HG02852 (cell line): ENCODE measurements around the gene CXorf58.

ENCODE experiments used
- ATAC-seq: cut with Tn5 transposase; IDR thresholded peaks from one replicate; pipeline ENCODE4 v1.9.1; 2021; ENCODE audit warnings: mild to moderate bottlenecking, moderate library complexity; ENCODE audit not compliant: unreplicated experiment

Gene CXorf58

DNA sequence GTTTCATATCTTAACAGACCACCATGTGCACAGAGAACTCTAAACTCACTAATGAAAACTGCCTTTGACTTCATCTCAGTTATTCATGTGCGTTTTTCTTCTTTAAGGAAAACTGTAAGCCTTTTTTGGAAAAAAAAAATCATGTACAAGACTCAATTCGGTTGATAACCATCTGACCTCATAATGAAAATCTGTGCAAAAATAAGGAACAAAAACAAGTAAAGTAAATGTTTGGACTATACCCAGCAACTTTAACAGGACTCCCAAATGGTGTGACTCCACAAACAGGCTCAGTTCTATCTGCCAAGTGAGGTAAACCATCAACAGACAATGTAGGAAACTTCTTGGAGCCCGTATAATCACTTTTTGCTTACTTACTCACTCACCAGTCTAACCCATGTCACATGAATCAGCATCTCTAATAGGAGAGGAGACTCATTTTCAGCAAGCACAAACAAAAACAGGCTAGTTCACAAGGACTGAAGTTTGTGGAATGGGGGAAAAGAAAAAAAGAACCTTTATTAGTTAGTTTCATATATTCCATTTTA is 9.3 kb upstream of the CXorf58 start:
- no peak for ATAC-seq

DNA sequence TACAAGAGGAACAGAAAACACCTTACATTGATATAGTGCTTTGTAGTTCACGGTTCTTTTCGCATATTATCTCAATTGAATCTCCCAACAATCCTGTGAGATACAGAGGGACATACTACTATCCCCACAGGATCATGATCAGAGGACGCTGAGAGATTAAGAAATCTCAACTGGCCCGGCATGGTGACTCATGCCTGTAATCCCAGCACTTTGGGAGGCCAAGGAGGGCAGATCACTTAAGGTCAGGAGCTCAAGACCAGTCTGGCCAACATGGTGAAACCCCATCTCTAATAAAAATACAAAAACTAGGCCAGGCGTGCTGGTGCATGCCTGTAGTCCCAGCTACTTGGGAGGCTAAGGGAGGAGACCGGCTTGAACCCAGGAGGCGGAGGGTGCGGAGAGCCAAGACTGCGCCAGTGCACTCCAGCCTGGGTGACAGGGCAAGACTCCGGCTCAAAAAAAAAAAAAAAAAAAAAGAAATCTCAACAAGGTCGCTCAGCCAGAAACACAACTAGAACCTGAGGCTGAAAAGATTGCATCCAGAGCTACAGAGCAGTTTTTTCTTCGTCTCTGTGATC is 7.5 kb upstream of the CXorf58 start:
- no peak for ATAC-seq

DNA sequence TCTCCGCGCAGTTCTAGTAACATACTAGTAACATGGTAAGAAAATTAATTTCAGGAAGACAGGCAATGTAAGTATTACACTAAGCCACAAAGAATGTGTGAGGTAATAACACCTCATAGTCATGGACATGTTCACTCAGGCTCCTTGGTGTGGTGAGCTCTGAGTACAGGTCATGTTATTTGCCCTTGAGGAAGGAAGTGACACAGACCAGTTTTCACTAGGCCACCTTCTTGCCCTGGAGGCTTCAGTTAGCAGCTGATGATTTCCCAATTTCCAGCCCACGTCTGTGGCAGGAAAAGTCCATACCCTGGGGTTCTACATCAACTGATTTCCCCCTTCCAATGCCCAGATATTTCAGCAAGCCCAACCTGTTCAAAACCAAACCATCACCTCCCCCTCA is 6.7 kb upstream of the CXorf58 start:
- ATAC-seq = no peak

DNA sequence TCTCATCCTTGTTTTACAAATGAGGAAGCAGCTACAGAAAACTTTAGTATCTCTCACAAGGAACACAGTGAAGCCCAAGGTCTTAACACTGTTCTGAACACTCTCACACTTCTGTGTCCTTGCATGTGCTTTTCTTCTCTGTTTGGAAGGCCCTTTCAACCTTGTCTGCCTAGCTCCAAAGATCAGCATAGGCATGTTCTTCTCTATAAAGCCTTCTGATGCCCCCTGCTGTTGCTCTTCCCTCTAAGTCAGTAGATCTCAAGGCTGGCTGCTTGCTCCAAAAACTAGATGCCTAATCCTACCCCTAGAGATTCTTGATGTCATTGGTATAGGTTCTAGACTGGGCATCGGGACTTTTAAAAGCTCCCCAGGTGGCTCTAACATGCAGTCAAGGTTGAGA is 6.0 kb upstream of the CXorf58 start:
- ATAC-seq = peak; percentile 59

DNA sequence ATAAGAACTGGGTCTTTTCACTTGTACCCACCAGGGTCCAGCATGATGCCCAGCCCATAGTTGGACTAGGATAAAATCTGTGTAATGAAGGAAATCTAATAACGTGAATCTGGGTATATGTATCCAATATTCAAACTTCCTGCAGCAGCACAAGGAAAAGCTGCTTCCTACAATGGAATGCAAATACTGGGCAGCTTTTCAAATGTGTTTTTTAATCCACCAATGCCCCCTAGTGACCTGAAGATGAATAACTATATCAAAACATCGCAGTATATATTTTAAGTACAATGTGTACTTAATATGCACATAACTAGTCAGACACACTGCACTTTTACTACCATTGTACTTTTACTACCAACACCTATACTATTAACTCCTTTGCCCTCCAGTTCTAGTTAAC is 5.4 kb upstream of the CXorf58 start:
- ATAC-seq = no peak

DNA sequence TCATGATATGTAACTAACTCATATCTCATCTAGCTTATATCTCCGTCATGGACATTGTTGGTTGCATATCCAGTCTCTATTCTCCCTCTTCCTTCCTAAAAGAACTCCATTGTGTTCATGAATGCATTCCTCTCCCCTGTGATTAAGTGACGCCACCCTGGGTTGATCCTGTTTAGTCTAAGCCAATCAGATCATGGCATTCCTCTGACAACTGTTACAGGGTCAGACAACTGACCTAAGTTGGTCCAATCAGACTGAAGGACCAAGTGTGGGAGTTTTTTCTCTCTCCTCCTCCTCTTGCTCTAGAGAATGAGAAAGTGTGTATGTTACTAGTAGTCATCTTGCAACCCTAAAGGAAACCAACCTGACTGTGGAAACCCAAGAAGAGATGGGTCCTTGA is 3.7 kb upstream of the CXorf58 start:
- ATAC-seq = no peak

GRCh38 chrX:23907111-23907497 is 702 bp upstream of the CXorf58 start:
- no peak for ATAC-seq

- ATAC-seq = no peak
Observed at GRCh38 chrX:23908219-23909004, 606 bp downstream of the CXorf58 start.

GRCh38 chrX:23911126-23911835 is 3.5 kb downstream of the CXorf58 start:
- no peak for ATAC-seq

DNA sequence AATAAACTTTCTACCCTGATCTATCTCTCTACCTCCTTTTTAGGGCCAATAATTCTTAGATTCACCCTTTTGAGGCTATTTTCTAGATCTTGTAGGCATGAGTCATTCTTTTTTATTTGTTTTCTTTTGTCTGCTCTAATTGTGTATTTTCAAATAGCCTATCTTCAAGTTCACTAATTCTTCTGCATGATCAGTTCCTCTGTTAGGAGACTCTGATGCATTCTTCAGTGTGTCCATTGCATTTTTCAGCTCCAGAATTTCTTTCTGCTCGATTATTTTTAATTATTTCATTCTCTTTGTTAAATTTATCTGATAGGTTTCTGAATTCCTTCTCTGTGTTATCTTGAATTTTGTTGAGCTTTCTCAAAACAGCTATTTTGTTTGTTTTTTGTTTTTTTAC is 11.3 kb downstream of the CXorf58 start:
- ATAC-seq = no peak

DNA sequence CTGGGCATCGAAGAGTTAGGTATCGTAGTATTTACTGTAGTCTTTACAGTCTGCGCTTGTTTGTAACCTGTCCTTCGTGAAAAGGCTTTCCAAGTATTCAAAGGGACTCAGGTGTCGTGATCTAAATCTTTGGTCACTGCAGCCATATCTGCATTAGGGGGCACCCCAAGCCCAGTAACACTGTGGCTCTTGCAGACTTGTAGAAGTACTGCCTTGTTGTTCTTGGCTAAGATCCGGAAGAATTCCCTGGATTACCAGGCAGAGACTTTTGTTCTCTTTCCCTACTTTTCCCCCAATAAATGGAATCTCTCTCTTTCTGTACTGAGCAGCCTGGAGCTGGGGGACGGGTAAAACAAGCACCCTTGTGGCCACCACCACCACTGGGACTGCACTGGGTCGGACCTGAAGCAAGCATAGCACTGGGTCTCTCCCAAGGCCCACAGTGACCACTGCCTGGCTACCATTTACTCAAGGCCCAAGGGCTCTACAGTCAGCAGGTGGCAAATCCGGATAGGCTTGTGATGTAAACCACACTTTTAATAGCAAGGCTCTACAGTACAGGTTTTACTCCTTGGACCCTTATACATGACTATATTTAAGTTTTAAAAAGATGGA is 12.0 kb downstream of the CXorf58 start:
- no peak for ATAC-seq

- no peak for ATAC-seq
Observed at GRCh38 chrX:23926015-23926414, 18.2 kb downstream of the CXorf58 start.

DNA sequence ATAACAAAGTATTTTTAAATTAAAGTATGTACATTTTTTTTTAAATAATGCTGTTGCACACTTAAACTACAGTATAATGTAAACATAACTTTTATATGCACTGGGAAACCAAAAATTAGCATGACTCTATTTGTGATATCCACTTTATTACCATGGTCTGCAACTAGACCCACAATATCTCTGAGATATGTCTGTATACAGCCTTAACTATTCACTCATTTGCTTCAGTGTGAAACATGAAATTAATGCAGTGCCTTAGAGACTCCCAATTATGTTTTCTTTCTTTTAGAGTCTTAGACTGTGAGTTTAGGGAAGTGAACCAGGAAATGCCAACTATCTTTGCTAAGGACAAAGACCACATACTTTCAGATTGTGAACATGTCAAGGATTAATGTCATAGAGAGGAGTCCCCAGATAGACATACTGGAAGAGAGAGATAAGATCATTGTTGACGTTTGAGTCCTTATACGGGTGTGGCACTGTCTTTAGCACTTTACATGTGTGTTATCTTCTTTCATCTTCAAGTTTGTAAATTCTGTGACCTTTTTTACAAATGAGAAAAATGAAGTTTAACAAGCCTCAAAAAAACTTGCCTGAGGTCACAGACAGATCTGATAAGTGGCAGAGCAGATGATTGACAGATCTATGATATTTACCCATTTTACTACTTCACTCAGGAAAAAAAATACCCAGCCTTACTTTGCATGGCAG is 23.2 kb downstream of the CXorf58 start:
- no peak for ATAC-seq

- no peak for ATAC-seq
Observed at GRCh38 chrX:23932046-23932445, 24.2 kb downstream of the CXorf58 start.

DNA sequence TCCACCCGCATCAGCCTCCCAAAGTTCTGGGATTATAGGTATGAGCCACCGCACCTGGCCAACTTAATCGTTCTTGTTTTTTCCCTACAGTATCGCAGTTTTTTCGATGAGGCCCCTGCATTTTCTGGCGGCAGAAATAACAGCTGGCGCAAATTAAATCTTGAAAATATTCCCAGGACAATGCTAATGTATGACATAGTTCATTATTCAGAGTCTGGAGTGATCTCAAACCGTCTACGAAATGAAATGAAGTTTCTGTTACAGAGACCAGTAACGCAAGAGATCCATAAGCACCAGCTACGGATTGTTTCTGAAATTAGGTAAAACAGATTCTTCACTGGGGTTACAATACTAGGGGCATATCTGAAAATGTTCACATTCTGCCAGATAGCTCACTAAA is 27.3 kb downstream of the CXorf58 start:
- ATAC-seq = no peak

GRCh38 chrX:23936180-23936579 is 28.4 kb downstream of the CXorf58 start:
- ATAC-seq = no peak

GRCh38 chrX:23937100-23937499 is 29.3 kb downstream of the CXorf58 start:
- no peak for ATAC-seq

GRCh38 chrX:23938690-23939089 is 30.9 kb downstream of the CXorf58 start:
- ATAC-seq = no peak

DNA sequence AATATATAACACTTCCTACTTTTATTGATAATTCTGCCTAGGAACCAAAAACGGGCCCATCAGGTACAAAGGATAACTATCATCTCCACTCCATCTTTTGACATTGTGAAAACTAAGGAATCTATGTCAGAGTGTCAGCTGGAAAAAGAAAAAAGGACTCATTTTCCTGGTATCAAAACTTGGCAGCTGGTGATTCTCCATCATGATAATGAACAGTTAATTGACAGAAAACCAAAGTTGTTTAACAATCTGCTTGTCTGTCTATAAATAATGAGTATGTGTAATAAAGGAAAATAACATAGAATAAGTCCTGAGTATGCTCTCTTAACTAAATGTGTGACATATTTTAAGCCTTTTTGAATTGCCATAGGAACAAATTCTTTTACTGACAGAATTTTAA is 31.4 kb downstream of the CXorf58 start:
- ATAC-seq = no peak

- no peak for ATAC-seq
Observed at GRCh38 chrX:23944234-23944633, 36.4 kb downstream of the CXorf58 start.

GRCh38 chrX:23945206-23945605 is 37.4 kb downstream of the CXorf58 start:
- no peak for ATAC-seq
